ENCODE data around the gene PANX1. TPM values are rescaled to one million over a fixed set of nuclear protein-coding genes. Genes with fewer than 3 reads are reported as not detected.

The PANX1 gene
- total and polyA plus RNA-seq, 2 donors (not counting 1 experiment from before 2014, with no cell fraction given) = 4.2 to 10.3 TPM

DNA sequence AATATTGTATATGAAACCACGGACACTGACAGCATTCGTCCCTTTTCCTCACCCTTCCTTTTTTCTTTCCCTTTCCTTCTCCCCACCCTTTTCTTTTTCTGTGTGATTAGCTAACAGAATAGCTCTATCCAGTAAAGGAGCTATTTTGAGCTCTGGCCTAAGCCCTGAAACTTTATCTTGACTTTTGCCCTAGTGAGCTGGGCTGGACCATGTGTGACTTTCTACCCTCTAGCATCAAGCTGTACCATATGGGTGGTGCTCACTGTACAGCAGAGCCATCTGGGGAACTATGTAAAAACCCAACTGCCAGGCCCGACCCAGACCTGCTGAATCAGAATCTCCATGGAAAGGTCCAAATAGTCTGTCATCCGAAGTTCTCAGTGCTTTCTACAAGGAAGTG lies 21.9 kb upstream of the PANX1 start:
- Histone ChIP-seq H3K4me2 (replicated peaks; ENCODE audit: low read depth, low read length, poor library complexity, severe bottlenecking) (no peak overlapping the region), H3K4me1 (ENCODE audit: control insufficient read depth in 2 of 2, insufficient read depth in 2 of 2, low read length in 2 of 2) (no peaks in the 10 kb centered on the region), H3K9me3 (ENCODE audit: control extremely low read depth in 1 of 3, control insufficient read depth in 2 of 3, insufficient read depth in 1 of 3, low read length in 2 of 3) (no peaks in the 10 kb centered on the region), H2AFZ (ENCODE audit: insufficient read depth, low read depth, low read length, poor library complexity, severe bottlenecking) (no peak overlapping the region), H3K27me3 (replicated peaks in 1 of 4; ENCODE audit: control extremely low read depth in 1 of 4, control insufficient read depth in 3 of 4, insufficient read depth in 4 of 4, low read length in 3 of 4) (no peaks in the 10 kb centered on the region), H3K9ac (ENCODE audit: low read length) (no peak overlapping the region), H3K36me3 (replicated peaks in 1 of 2; ENCODE audit: control extremely low read depth in 1 of 2, control insufficient read depth in 1 of 2, extremely low read depth in 1 of 2, insufficient read depth in 2 of 2, low read length in 1 of 2) (no peaks in the 10 kb centered on the region), H3K27ac (ENCODE audit: low read length in 2 of 2) (no peak overlapping the region), H4K20me1 (ENCODE audit: control insufficient read depth, insufficient read depth, low read length, poor library complexity, severe bottlenecking) (no peaks in the 10 kb centered on the region), H3K79me2 (ENCODE audit: control insufficient read depth, insufficient read depth, low read length) (no peaks in the 10 kb centered on the region), H3K4me3 (ENCODE audit: control extremely low read depth in 1 of 5, extremely low read depth in 1 of 5, insufficient read depth in 1 of 5, low read depth in 2 of 5, low read length in 4 of 5) (no peak overlapping the region)
- DNase-seq = no peak
- TF ChIP-seq, protein P1, sequence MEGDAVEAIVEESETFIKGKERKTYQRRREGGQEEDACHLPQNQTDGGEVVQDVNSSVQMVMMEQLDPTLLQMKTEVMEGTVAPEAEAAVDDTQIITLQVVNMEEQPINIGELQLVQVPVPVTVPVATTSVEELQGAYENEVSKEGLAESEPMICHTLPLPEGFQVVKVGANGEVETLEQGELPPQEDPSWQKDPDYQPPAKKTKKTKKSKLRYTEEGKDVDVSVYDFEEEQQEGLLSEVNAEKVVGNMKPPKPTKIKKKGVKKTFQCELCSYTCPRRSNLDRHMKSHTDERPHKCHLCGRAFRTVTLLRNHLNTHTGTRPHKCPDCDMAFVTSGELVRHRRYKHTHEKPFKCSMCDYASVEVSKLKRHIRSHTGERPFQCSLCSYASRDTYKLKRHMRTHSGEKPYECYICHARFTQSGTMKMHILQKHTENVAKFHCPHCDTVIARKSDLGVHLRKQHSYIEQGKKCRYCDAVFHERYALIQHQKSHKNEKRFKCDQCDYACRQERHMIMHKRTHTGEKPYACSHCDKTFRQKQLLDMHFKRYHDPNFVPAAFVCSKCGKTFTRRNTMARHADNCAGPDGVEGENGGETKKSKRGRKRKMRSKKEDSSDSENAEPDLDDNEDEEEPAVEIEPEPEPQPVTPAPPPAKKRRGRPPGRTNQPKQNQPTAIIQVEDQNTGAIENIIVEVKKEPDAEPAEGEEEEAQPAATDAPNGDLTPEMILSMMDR (IDR thresholded peaks at IDR 0.05) = no peak
- TF ChIP-seq EZH2 (IDR thresholded peaks at IDR 0.05; ENCODE audit: borderline replicate concordance, insufficient read depth, low read depth, low read length, poor library complexity, severe bottlenecking) = no peak
- Mint-ChIP-seq H3K27me3 (peaks cover 16% of the 10 kb centered on the region), H3K27ac (no peak overlapping the region), H3K4me1 (no peaks in the 10 kb centered on the region), H3K4me3 (no peak overlapping the region), H3K9me3 (ENCODE audit: insufficient read depth) (no peaks in the 10 kb centered on the region)
- intact Hi-C loops (cut with micrococcal nuclease) = no loop called here
- ATAC-seq (ENCODE audit: low read depth) = no peak
- POLR2A ChIA-PET = no interaction called here
- WGBS (ENCODE audit: insufficient coverage) = 100% methylated on average over 1 of the region's 4 CpGs
- CTCF ChIA-PET = no interaction called here

DNA sequence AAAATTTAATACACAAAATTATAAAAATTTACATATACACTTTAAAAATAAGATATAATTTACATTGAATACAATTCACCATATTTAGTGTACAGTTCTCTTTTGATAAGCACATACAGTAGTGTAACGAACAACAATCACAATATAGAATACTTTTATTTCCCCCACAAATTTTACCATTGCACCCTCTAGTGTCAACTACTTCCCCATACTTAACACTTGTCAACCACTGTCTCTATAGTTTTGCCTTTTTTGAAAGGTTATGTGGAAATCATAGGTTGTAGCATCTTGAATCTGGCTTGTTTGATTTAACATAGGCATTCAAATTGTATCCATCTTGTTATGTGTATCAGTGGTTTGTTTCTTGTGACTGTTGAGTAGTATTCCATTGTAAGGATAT lies 21.3 kb upstream of the PANX1 start:
- Mint-ChIP-seq H3K9me3 (ENCODE audit: insufficient read depth) (no peaks in the 10 kb centered on the region), H3K4me1 (no peaks in the 10 kb centered on the region), H3K27me3 (peaks cover 16% of the 10 kb centered on the region), H3K27ac (no peak overlapping the region), H3K4me3 (no peak overlapping the region)
- Histone ChIP-seq H4K20me1 (ENCODE audit: control insufficient read depth, insufficient read depth, low read length, poor library complexity, severe bottlenecking) (no peaks in the 10 kb centered on the region), H3K9me3 (ENCODE audit: control extremely low read depth in 1 of 3, control insufficient read depth in 2 of 3, insufficient read depth in 1 of 3, low read length in 2 of 3) (no peaks in the 10 kb centered on the region), H3K79me2 (ENCODE audit: control insufficient read depth, insufficient read depth, low read length) (no peaks in the 10 kb centered on the region), H3K4me1 (ENCODE audit: control insufficient read depth in 2 of 2, insufficient read depth in 2 of 2, low read length in 2 of 2) (no peaks in the 10 kb centered on the region), H3K27ac (ENCODE audit: low read length in 2 of 2) (no peak overlapping the region), H3K4me3 (ENCODE audit: control extremely low read depth in 1 of 5, extremely low read depth in 1 of 5, insufficient read depth in 1 of 5, low read depth in 2 of 5, low read length in 4 of 5) (no peak overlapping the region), H3K9ac (ENCODE audit: low read length) (no peak overlapping the region), H3K4me2 (replicated peaks; ENCODE audit: low read depth, low read length, poor library complexity, severe bottlenecking) (no peak overlapping the region), H3K27me3 (replicated peaks in 1 of 4; ENCODE audit: control extremely low read depth in 1 of 4, control insufficient read depth in 3 of 4, insufficient read depth in 4 of 4, low read length in 3 of 4) (no peaks in the 10 kb centered on the region), H3K36me3 (replicated peaks in 1 of 2; ENCODE audit: control extremely low read depth in 1 of 2, control insufficient read depth in 1 of 2, extremely low read depth in 1 of 2, insufficient read depth in 2 of 2, low read length in 1 of 2) (no peaks in the 10 kb centered on the region), H2AFZ (ENCODE audit: insufficient read depth, low read depth, low read length, poor library complexity, severe bottlenecking) (no peak overlapping the region)
- no CpG with 5 or more reads among the region's 1 CpG for WGBS (ENCODE audit: insufficient coverage)
- DNase-seq (no peak), ATAC-seq (ENCODE audit: low read depth) (no peak)
- ChIA-PET CTCF (no interaction called here), POLR2A (no interaction called here)
- intact Hi-C loops (cut with micrococcal nuclease) = no loop called here
- no peak for TF ChIP-seq EZH2 (IDR thresholded peaks at IDR 0.05; ENCODE audit: borderline replicate concordance, insufficient read depth, low read depth, low read length, poor library complexity, severe bottlenecking)
- TF ChIP-seq, protein P1 (IDR thresholded peaks at IDR 0.05) = no peak

Data from B cell (primary cell).